ENCODE results near the gene SRSF8.

DNA sequence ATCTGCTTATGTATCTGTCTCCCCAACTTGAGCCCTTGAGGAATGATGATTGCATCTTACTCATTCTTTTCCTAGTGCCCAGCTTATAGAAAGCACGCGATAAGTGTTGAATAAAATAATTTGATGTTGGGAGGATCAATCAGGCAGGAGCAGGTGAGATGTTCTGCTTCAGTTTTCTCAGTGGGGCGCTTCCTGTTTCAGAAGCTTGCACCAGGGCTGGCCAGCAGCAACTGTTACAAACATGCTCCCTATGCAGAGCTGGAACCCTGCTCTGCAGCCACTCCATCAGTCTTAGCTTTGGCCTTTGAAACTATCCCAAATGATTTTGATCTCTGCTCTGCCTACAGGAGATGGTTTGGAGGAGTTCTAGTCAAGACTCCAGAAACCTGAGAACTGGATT, 26.8 kb downstream of the SRSF8 start:
- no peak for TF ChIP-seq POLR2A (IDR thresholded peaks at IDR 0.05)
- TF ChIP-seq, protein P1, sequence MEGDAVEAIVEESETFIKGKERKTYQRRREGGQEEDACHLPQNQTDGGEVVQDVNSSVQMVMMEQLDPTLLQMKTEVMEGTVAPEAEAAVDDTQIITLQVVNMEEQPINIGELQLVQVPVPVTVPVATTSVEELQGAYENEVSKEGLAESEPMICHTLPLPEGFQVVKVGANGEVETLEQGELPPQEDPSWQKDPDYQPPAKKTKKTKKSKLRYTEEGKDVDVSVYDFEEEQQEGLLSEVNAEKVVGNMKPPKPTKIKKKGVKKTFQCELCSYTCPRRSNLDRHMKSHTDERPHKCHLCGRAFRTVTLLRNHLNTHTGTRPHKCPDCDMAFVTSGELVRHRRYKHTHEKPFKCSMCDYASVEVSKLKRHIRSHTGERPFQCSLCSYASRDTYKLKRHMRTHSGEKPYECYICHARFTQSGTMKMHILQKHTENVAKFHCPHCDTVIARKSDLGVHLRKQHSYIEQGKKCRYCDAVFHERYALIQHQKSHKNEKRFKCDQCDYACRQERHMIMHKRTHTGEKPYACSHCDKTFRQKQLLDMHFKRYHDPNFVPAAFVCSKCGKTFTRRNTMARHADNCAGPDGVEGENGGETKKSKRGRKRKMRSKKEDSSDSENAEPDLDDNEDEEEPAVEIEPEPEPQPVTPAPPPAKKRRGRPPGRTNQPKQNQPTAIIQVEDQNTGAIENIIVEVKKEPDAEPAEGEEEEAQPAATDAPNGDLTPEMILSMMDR (IDR thresholded peaks at IDR 0.05), result no peak

All from body of pancreas (tissue), 4 donors.